Activated T-helper 17 cell treated with anti-CD3 and anti-CD28 coated beads, Interleukin-2, amount 50 U/mL, for 72 hours (primary cell): Measurements from ENCODE around the gene SLC35F1. TPM values are rescaled to one million over a fixed set of nuclear protein-coding genes. Genes with fewer than 3 reads are reported as not detected.

Source experiments
- ATAC-seq: fragments of 150-1000 bp; cut with Tn5 transposase; replicated peaks from 2 replicates; pipeline ENCODE4 v1.10.0; 2021; ENCODE audit warnings: mild to moderate bottlenecking, moderate library complexity
- H3K27ac Mint-ChIP-seq: one replicate; pipeline ENCODE4 v1.8.0; 2022; ENCODE audit warnings: mixed read lengths
- H3K27me3 Mint-ChIP-seq: one replicate; pipeline ENCODE4 v1.8.0; 2022; ENCODE audit warnings: mixed read lengths
- H3K36me3 Mint-ChIP-seq: one replicate; pipeline ENCODE4 v1.8.0; 2022; ENCODE audit warnings: low read depth, mild to moderate bottlenecking, mixed read lengths
- H3K4me1 Mint-ChIP-seq: one replicate; pipeline ENCODE4 v1.8.0; 2022; ENCODE audit warnings: mixed read lengths
- H3K4me3 Mint-ChIP-seq: one replicate; pipeline ENCODE4 v1.8.0; 2022; ENCODE audit warnings: mild to moderate bottlenecking, mixed read lengths
- H3K9me3 Mint-ChIP-seq: one replicate; pipeline ENCODE4 v1.8.0; 2022; ENCODE audit warnings: mixed read lengths
- total RNA-seq, 2 donors: library from RNA; stranded (reverse); gene quantifications; one replicate each; pipeline ENCODE4 v1.2.3, GENCODE V29; 2022

SLC35F1 gene
- total RNA-seq, 2 donors from 2014 or later: 0.04 to 0.16 TPM

- Mint-ChIP-seq H3K9me3 (no peaks in the 10 kb centered on the region), H3K27me3 (no peaks in the 10 kb centered on the region), H3K4me3 (no peak overlapping the region), H3K36me3 (no peaks in the 10 kb centered on the region), H3K4me1 (no peaks in the 10 kb centered on the region), H3K27ac (no peak overlapping the region)
- ATAC-seq: no peak
Measured at GRCh38 chr6:118313762-118314161, 406.7 kb downstream of the SLC35F1 start.

GRCh38 chr6:118316796-118317384 is 409.8 kb downstream of the SLC35F1 start:
- no peak overlapping the region for H3K27ac Mint-ChIP-seq
- ATAC-seq: no peak
- H3K4me1 Mint-ChIP-seq: no peaks in the 10 kb centered on the region
- H3K9me3 Mint-ChIP-seq: no peaks in the 10 kb centered on the region
- H3K27me3 Mint-ChIP-seq: no peaks in the 10 kb centered on the region
- no peak overlapping the region for H3K4me3 Mint-ChIP-seq
- no peaks in the 10 kb centered on the region for H3K36me3 Mint-ChIP-seq

- no peak for ATAC-seq
- Mint-ChIP-seq H3K4me1 (no peaks in the 10 kb centered on the region), H3K36me3 (no peaks in the 10 kb centered on the region), H3K9me3 (no peaks in the 10 kb centered on the region), H3K27ac (no peak overlapping the region), H3K4me3 (no peak overlapping the region), H3K27me3 (no peaks in the 10 kb centered on the region)
Measured at GRCh38 chr6:118317581-118318563, 410.8 kb downstream of the SLC35F1 start.

- Mint-ChIP-seq H3K4me1 (no peaks in the 10 kb centered on the region), H3K27me3 (no peaks in the 10 kb centered on the region), H3K27ac (no peak overlapping the region), H3K36me3 (no peaks in the 10 kb centered on the region), H3K4me3 (no peak overlapping the region), H3K9me3 (no peaks in the 10 kb centered on the region)
- ATAC-seq: no peak
Measured at GRCh38 chr6:118318648-118319047, 411.6 kb downstream of the SLC35F1 start.

- Mint-ChIP-seq H3K4me3 (no peak overlapping the region), H3K4me1 (no peaks in the 10 kb centered on the region), H3K27ac (no peak overlapping the region), H3K27me3 (no peaks in the 10 kb centered on the region), H3K9me3 (no peaks in the 10 kb centered on the region), H3K36me3 (no peaks in the 10 kb centered on the region)
- no peak for ATAC-seq
Measured at GRCh38 chr6:118319416-118319815, 412.4 kb downstream of the SLC35F1 start.

- ATAC-seq: no peak
- Mint-ChIP-seq H3K27ac (no peak overlapping the region), H3K4me1 (no peaks in the 10 kb centered on the region), H3K36me3 (no peaks in the 10 kb centered on the region), H3K27me3 (no peaks in the 10 kb centered on the region), H3K9me3 (no peaks in the 10 kb centered on the region), H3K4me3 (no peak overlapping the region)
Measured at GRCh38 chr6:118319894-118320649, 413.0 kb downstream of the SLC35F1 start.

- ATAC-seq: no peak
- no peaks in the 10 kb centered on the region for H3K4me1 Mint-ChIP-seq
- no peak overlapping the region for H3K27ac Mint-ChIP-seq
- H3K36me3 Mint-ChIP-seq: no peaks in the 10 kb centered on the region
- no peak overlapping the region for H3K4me3 Mint-ChIP-seq
- peaks cover 4% of the 10 kb centered on the region for H3K27me3 Mint-ChIP-seq
- H3K9me3 Mint-ChIP-seq: no peaks in the 10 kb centered on the region
Measured at GRCh38 chr6:118320652-118321051, 413.6 kb downstream of the SLC35F1 start.

GRCh38 chr6:118324116-118324515 is 417.1 kb downstream of the SLC35F1 start:
- Mint-ChIP-seq H3K9me3 (no peaks in the 10 kb centered on the region), H3K27ac (no peak overlapping the region), H3K27me3 (peaks cover 6% of the 10 kb centered on the region), H3K4me1 (no peaks in the 10 kb centered on the region), H3K36me3 (no peaks in the 10 kb centered on the region), H3K4me3 (no peak overlapping the region)
- ATAC-seq: no peak

GRCh38 chr6:118325220-118325860 is 418.3 kb downstream of the SLC35F1 start:
- H3K4me3 Mint-ChIP-seq: no peak overlapping the region
- H3K27me3 Mint-ChIP-seq: peaks cover 6% of the 10 kb centered on the region
- ATAC-seq: no peak
- H3K4me1 Mint-ChIP-seq: no peaks in the 10 kb centered on the region
- no peaks in the 10 kb centered on the region for H3K9me3 Mint-ChIP-seq
- no peaks in the 10 kb centered on the region for H3K36me3 Mint-ChIP-seq
- no peak overlapping the region for H3K27ac Mint-ChIP-seq

GRCh38 chr6:118326712-118327111 is 419.6 kb downstream of the SLC35F1 start:
- peaks cover 6% of the 10 kb centered on the region for H3K27me3 Mint-ChIP-seq
- H3K36me3 Mint-ChIP-seq: no peaks in the 10 kb centered on the region
- no peaks in the 10 kb centered on the region for H3K9me3 Mint-ChIP-seq
- no peaks in the 10 kb centered on the region for H3K4me1 Mint-ChIP-seq
- H3K27ac Mint-ChIP-seq: no peak overlapping the region
- no peak overlapping the region for H3K4me3 Mint-ChIP-seq
- ATAC-seq: no peak

GRCh38 chr6:118327237-118327636 is 420.2 kb downstream of the SLC35F1 start:
- ATAC-seq: no peak
- no peak overlapping the region for H3K27ac Mint-ChIP-seq
- H3K4me1 Mint-ChIP-seq: no peaks in the 10 kb centered on the region
- H3K27me3 Mint-ChIP-seq: peaks cover 6% of the 10 kb centered on the region
- H3K36me3 Mint-ChIP-seq: no peaks in the 10 kb centered on the region
- H3K9me3 Mint-ChIP-seq: no peaks in the 10 kb centered on the region
- H3K4me3 Mint-ChIP-seq: no peak overlapping the region

GRCh38 chr6:118333772-118334171 is 426.7 kb downstream of the SLC35F1 start:
- no peak for ATAC-seq
- Mint-ChIP-seq H3K27ac (no peak overlapping the region), H3K27me3 (no peaks in the 10 kb centered on the region), H3K4me3 (no peak overlapping the region), H3K9me3 (peaks cover 8% of the 10 kb centered on the region), H3K36me3 (no peaks in the 10 kb centered on the region), H3K4me1 (no peaks in the 10 kb centered on the region)

- H3K9me3 Mint-ChIP-seq: peaks cover 15% of the 10 kb centered on the region
- no peaks in the 10 kb centered on the region for H3K36me3 Mint-ChIP-seq
- ATAC-seq: no peak
- no peak overlapping the region for H3K4me3 Mint-ChIP-seq
- H3K4me1 Mint-ChIP-seq: no peaks in the 10 kb centered on the region
- H3K27ac Mint-ChIP-seq: no peak overlapping the region
- no peaks in the 10 kb centered on the region for H3K27me3 Mint-ChIP-seq
Measured at GRCh38 chr6:118334634-118335033, 427.6 kb downstream of the SLC35F1 start.

GRCh38 chr6:118335325-118335816 is 428.3 kb downstream of the SLC35F1 start:
- ATAC-seq: no peak
- Mint-ChIP-seq H3K27me3 (no peaks in the 10 kb centered on the region), H3K4me1 (no peaks in the 10 kb centered on the region), H3K9me3 (peaks cover 22% of the 10 kb centered on the region), H3K4me3 (no peak overlapping the region), H3K36me3 (no peaks in the 10 kb centered on the region), H3K27ac (no peak overlapping the region)
